ENCODE results near the gene EIF2B1.

- TF ChIP-seq FOXJ3 (CRISPR knock-in tag; IDR thresholded peaks at IDR 0.05; ENCODE audit: borderline replicate concordance), result no peak
- TF ChIP-seq E2F4 (CRISPR knock-in tag; IDR thresholded peaks at IDR 0.05; ENCODE audit: borderline replicate concordance, low read depth), result no peak
- TF ChIP-seq CTCF (IDR thresholded peaks at IDR 0.05), result no peak
- no peak for TF ChIP-seq JUN (CRISPR knock-in tag; IDR thresholded peaks at IDR 0.05)
- TF ChIP-seq ETV6 (CRISPR knock-in tag; IDR thresholded peaks at IDR 0.05), result no peak
- no peak for TF ChIP-seq FOXP1 (CRISPR knock-in tag; IDR thresholded peaks at IDR 0.05; ENCODE audit: borderline replicate concordance)
- TF ChIP-seq USF2 (CRISPR knock-in tag; IDR thresholded peaks at IDR 0.05), result no peak
- no peak for TF ChIP-seq MAX (CRISPR knock-in tag; IDR thresholded peaks at IDR 0.05)
These were observed 22.9 kb upstream of the EIF2B1 start for GRCh38 chr12:123656392-123656791.

Measured in WTC11 (cell line).